ENCODE data around the gene CCDC146.
"Not testable (repeated sequence)": the region's sequence is repeated elsewhere in the genome, so short reads cannot be mapped to it uniquely, and the experiment has no call there.

GRCh38 chr7:77174418-77174817 lies 52.0 kb downstream of the CCDC146 start:
- not testable (repeated sequence) for TF ChIP-seq CTCF (IDR thresholded peaks at IDR 0.05; ENCODE audit: poor library complexity); EZH2 (IDR thresholded peaks at IDR 0.05; ENCODE audit: borderline replicate concordance)
